Sigmoid colon (tissue), 3 donors: ENCODE results near the gene GMDS.

Experiments
- CTCF ChIP-seq, 4 experiments: fragments of 450-650 bp in 3 of 4; fragments of 200-600 bp in 1 of 4; IDR thresholded peaks; one replicate each; pipeline ENCODE4 v1.5.1; 2016 to 2019; ENCODE audit warnings: antibody characterized with exemption in 4 of 4, mild to moderate bottlenecking in 3 of 4, moderate library complexity in 2 of 4
- POLR2A ChIP-seq, 2 donors: fragments of 450-650 bp; IDR thresholded peaks; one replicate each; pipeline ENCODE4 v1.6.1; 2016; ENCODE audit warnings: antibody characterized with exemption in 2 of 2, mild to moderate bottlenecking in 2 of 2, moderate library complexity in 2 of 2

DNA sequence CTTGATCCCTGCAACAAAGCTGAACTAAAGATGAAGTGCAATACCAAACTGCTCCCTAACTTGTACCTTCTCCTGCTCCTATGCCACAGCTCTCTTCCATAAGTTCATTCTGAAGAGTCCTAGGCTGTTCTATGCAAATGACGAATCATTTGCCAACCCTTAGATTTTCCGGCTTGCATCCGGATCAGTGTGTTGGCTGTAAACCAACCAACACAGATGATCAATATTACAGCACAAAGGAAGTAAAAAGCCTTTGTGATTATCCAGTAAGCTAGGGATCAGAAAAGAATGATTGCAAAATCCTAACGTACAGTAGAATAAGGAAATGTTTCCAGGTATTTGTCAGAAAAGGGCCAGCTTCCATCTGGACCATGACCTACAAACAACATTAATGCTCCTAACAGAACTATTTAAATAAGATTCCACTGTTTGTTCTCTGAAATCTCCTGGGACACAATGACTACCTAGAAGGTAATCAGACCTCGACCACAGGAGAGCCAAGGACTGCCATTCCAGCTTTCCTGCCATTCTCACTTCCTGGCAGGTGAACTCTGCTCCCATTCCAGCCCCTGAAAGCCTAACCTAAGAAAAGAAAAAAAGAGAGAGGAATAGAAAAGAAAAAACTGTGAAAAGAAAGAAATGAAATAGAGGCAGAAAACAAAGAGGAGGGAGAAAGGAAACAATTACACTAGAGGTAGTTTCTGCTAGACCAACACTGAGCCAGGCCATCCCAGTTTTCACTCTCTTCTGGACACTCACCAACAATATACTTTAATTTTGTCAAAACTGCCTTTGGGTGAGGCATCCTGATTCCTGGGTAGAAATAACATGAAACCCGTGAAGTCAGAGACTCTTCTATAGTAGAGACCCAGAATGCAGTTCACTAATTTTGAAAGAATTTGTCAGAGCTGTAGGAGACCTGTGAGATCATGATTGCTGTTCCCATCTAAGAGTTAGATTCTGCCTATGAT lies 19.7 kb downstream of the GMDS start:
- TF ChIP-seq POLR2A (IDR thresholded peaks at IDR 0.05), result no peak
- TF ChIP-seq CTCF (IDR thresholded peaks at IDR 0.05), result no peak
